ENCODE measurements around the gene SLC46A2. TPM values are rescaled to one million over a fixed set of nuclear protein-coding genes. Genes with fewer than 3 reads are reported as not detected.

SLC46A2 gene
- total RNA-seq, 6 donors from 2014 or later = 9.1 to 23.6 (median 14.8) TPM

GRCh38 chr9:112860451-112860850 lies 30.2 kb downstream of the SLC46A2 start:
- WGBS, 2 donors = 69 to 71% methylated on average over 1 of the region's 1 CpG
- no peaks in the 10 kb centered on the region for H3K27me3 ChIP-seq

GRCh38 chr9:112858625-112859147 lies 32.0 kb downstream of the SLC46A2 start:
- Histone ChIP-seq H3K36me3 (peaks cover 0 to 9% (median 5%) of the 10 kb centered on the region in 4 donors), H3K4me1 (peaks cover 35 to 61% (median 53%) of the 10 kb centered on the region in 4 donors), H3K27me3 (no peaks in the 10 kb centered on the region), H3K9me3 (no peaks in the 10 kb centered on the region), H3K27ac (peak overlapping the region in 3 of 4 donors; percentile 15 to 84 (median 50)), H3K4me3 (no peak overlapping the region)
- WGBS, 2 donors = 36 to 45% methylated on average over 6 of the region's 6 CpGs
- ATAC-seq (ENCODE audit: low FRiP score in 2 of 2) (peak in 1 of 2 donors; percentile 72), DNase-seq (peak in 1 of 2 donors; percentile 55)
- no peak for TF ChIP-seq EP300 (IDR thresholded peaks at IDR 0.05)
- TF ChIP-seq POLR2A (IDR thresholded peaks at IDR 0.05) = no peak
- no peak for TF ChIP-seq CTCF (IDR thresholded peaks at IDR 0.05)
- TF ChIP-seq POLR2AphosphoS5 (IDR thresholded peaks at IDR 0.05) = no peak

More at GRCh38 chr9:112860451-112860850, 30.2 kb downstream of the SLC46A2 start:
- H3K27ac ChIP-seq = peak overlapping the region in 1 of 4 donors; percentile 84
- H3K4me1 ChIP-seq = peaks cover 41 to 72% (median 66%) of the 10 kb centered on the region in 4 donors
- ATAC-seq (ENCODE audit: low FRiP score in 2 of 2) = no peak
- DNase-seq = no peak
- H3K9me3 ChIP-seq = no peaks in the 10 kb centered on the region
- no peak overlapping the region for H3K4me3 ChIP-seq
- peaks cover 0 to 7% (median 0%) of the 10 kb centered on the region in 4 donors for H3K36me3 ChIP-seq
- TF ChIP-seq POLR2AphosphoS5 (IDR thresholded peaks at IDR 0.05) = no peak
- TF ChIP-seq POLR2A (IDR thresholded peaks at IDR 0.05) = no peak
- TF ChIP-seq CTCF (IDR thresholded peaks at IDR 0.05) = no peak
- TF ChIP-seq EP300 (IDR thresholded peaks at IDR 0.05) = no peak

- WGBS, 2 donors = 87 to 88% methylated on average over 6 of the region's 6 CpGs
- H3K4me1 ChIP-seq = peaks cover 31 to 56% (median 48%) of the 10 kb centered on the region in 4 donors
- H3K4me3 ChIP-seq = no peak overlapping the region
- peak overlapping the region in 2 of 4 donors; percentile 50 to 84 for H3K27ac ChIP-seq
- no peak for DNase-seq
- no peaks in the 10 kb centered on the region for H3K9me3 ChIP-seq
- no peaks in the 10 kb centered on the region for H3K27me3 ChIP-seq
- H3K36me3 ChIP-seq = peaks cover 3 to 12% (median 7%) of the 10 kb centered on the region in 4 donors
- no peak for TF ChIP-seq POLR2AphosphoS5 (IDR thresholded peaks at IDR 0.05)
- no peak for TF ChIP-seq CTCF (IDR thresholded peaks at IDR 0.05)
- no peak for TF ChIP-seq POLR2A (IDR thresholded peaks at IDR 0.05)
- TF ChIP-seq EP300 (IDR thresholded peaks at IDR 0.05) = no peak
- ATAC-seq (ENCODE audit: low FRiP score in 2 of 2) = no peak
These were observed 32.7 kb downstream of the SLC46A2 start for GRCh38 chr9:112858005-112858404.

- peaks cover 3 to 17% (median 11%) of the 10 kb centered on the region in 4 donors for H3K36me3 ChIP-seq
- H3K27ac ChIP-seq = peak overlapping the region in 2 of 4 donors; percentile 5 to 44
- 74 to 76% methylated on average over 13 to 14 of the region's 14 CpGs for WGBS, 2 donors
- H3K9me3 ChIP-seq = no peaks in the 10 kb centered on the region
- H3K27me3 ChIP-seq = no peaks in the 10 kb centered on the region
- TF ChIP-seq CTCF (IDR thresholded peaks at IDR 0.05) (no peak), EP300 (IDR thresholded peaks at IDR 0.05) (no peak), POLR2A (IDR thresholded peaks at IDR 0.05) (no peak), POLR2AphosphoS5 (IDR thresholded peaks at IDR 0.05) (no peak)
- ATAC-seq (ENCODE audit: low FRiP score in 2 of 2) = no peak
- DNase-seq = peak in 1 of 2 donors; percentile 74
- peaks cover 19 to 47% (median 40%) of the 10 kb centered on the region in 4 donors for H3K4me1 ChIP-seq
- no peak overlapping the region for H3K4me3 ChIP-seq
These were observed 33.8 kb downstream of the SLC46A2 start for GRCh38 chr9:112856843-112857242.

GRCh38 chr9:112856200-112856599 lies 34.5 kb downstream of the SLC46A2 start:
- Histone ChIP-seq H3K27ac (peak overlapping the region in 2 of 4 donors; percentile 5 to 44), H3K4me3 (no peak overlapping the region), H3K4me1 (peaks cover 12 to 41% (median 33%) of the 10 kb centered on the region in 4 donors), H3K27me3 (no peaks in the 10 kb centered on the region), H3K36me3 (peaks cover 3 to 24% (median 11%) of the 10 kb centered on the region in 4 donors), H3K9me3 (no peaks in the 10 kb centered on the region)
- DNase-seq (peak in 1 of 2 donors; percentile 25), ATAC-seq (ENCODE audit: low FRiP score in 2 of 2) (no peak)
- WGBS, 2 donors = 95 to 99% methylated on average over 8 of the region's 8 CpGs
- TF ChIP-seq EP300 (IDR thresholded peaks at IDR 0.05) = no peak
- no peak for TF ChIP-seq CTCF (IDR thresholded peaks at IDR 0.05)
- no peak for TF ChIP-seq POLR2A (IDR thresholded peaks at IDR 0.05)
- TF ChIP-seq POLR2AphosphoS5 (IDR thresholded peaks at IDR 0.05) = no peak
